HepG2 (cell line): ENCODE data around the gene MCF2L. TPM values are rescaled to one million over a fixed set of nuclear protein-coding genes. Genes with fewer than 3 reads are reported as not detected.

Experiments
- GABPB1 ChIP-seq: IDR thresholded peaks from 2 replicates; pipeline ENCODE4 v1.6.1; 2016; ENCODE audit warnings: mild to moderate bottlenecking, missing genetic modification reagents, moderate library complexity, missing compliant biosample characterization
- KDM5B ChIP-seq: sonication (generic); formaldehyde crosslinking; IDR thresholded peaks from 2 replicates; pipeline ENCODE4 v1.4.0; 2020; ENCODE audit warnings: missing genetic modification reagents, mild to moderate bottlenecking, borderline replicate concordance
- NAIF1 ChIP-seq: sonication (generic); formaldehyde crosslinking; IDR thresholded peaks from 2 replicates; pipeline ENCODE4 v1.5.0; 2020; ENCODE audit warnings: mild to moderate bottlenecking, missing genetic modification reagents, borderline replicate concordance
- NCOA1 ChIP-seq: sonication (generic); formaldehyde crosslinking; IDR thresholded peaks from 2 replicates; pipeline ENCODE4 v1.9.0; 2021; ENCODE audit warnings: missing genetic modification reagents
- SNRNP70 ChIP-seq: fragments of 200-400 bp; formaldehyde crosslinking; IDR thresholded peaks from 2 replicates; pipeline ENCODE4 v1.6.1; 2017; ENCODE audit warnings: mild to moderate bottlenecking, low read depth, low read length, moderate library complexity
- TAF15 ChIP-seq: fragments of 200-400 bp; formaldehyde crosslinking; IDR thresholded peaks from one replicate; pipeline ENCODE4 v1.6.1; 2018; ENCODE audit warnings: mild to moderate bottlenecking, low read depth, low read length; ENCODE audit not compliant: poor library complexity, severe bottlenecking
- ZBTB1 ChIP-seq: sonication (generic); formaldehyde crosslinking; IDR thresholded peaks from 2 replicates; pipeline ENCODE4 v1.4.0; 2020; ENCODE audit warnings: missing genetic modification reagents, borderline replicate concordance
- ZNF251 ChIP-seq: sonication (generic); formaldehyde crosslinking; IDR thresholded peaks from 2 replicates; pipeline ENCODE4 v1.9.0; 2021; ENCODE audit warnings: mild to moderate bottlenecking, missing genetic modification reagents
- ZNF253 ChIP-seq: sonication (generic); formaldehyde crosslinking; IDR thresholded peaks from 2 replicates; pipeline ENCODE4 v1.8.0; 2022; ENCODE audit warnings: mild to moderate bottlenecking, missing genetic modification reagents, borderline replicate concordance
- ZNF451 ChIP-seq: sonication (generic); formaldehyde crosslinking; IDR thresholded peaks from 2 replicates; pipeline ENCODE4 v1.5.0; 2020; ENCODE audit warnings: mild to moderate bottlenecking, missing genetic modification reagents
- ZNF496 ChIP-seq: sonication (generic); formaldehyde crosslinking; IDR thresholded peaks from 2 replicates; pipeline ENCODE4 v1.8.1; 2023; ENCODE audit warnings: mild to moderate bottlenecking, moderate library complexity, missing genetic modification reagents; ENCODE audit not compliant: insufficient replicate concordance
- ZNF558 ChIP-seq: sonication (generic); formaldehyde crosslinking; IDR thresholded peaks from 2 replicates; pipeline ENCODE4 v1.9.0; 2022; ENCODE audit warnings: mild to moderate bottlenecking, missing genetic modification reagents, borderline replicate concordance
- polyA plus RNA-seq, 8 experiments: library from polyadenylated mRNA; depleted of rRNA in 3 of 8; stranded (reverse) in 7 of 8; unstranded in 1 of 8; fragments of >200 nt; fragmentation: Illumina TruSeq in 4 of 8; extraction: Trizol in 4 of 8; gene quantifications; 2 replicates each; pipeline versions ENCODE4 v1.2.1 to v1.2.3, GENCODE V29; 2011 to 2016; ENCODE audit warnings: low read depth in 4 of 8, missing spikeins in 1 of 8, mixed read lengths in 1 of 8; ENCODE audit not compliant: insufficient read depth in 1 of 8
- total RNA-seq, 5 experiments: library from RNA; depleted of rRNA; stranded (reverse); fragments of >200 nt; fragmentation: Illumina TruSeq; extraction: Trizol; gene quantifications; 2 replicates each; pipeline ENCODE4 v1.2.3, GENCODE V29; 2016; ENCODE audit warnings: low read depth in 1 of 5
- TF ChIP-seq, protein P1 (sequence below): sonication (generic); formaldehyde crosslinking; IDR thresholded peaks from 2 replicates; pipeline ENCODE4 v1.5.0; 2020; ENCODE audit warnings: missing genetic modification reagents
- TF ChIP-seq, protein P2 (sequence below), 2 experiments: sonication (generic) in 1 of 2; formaldehyde crosslinking in 1 of 2; IDR thresholded peaks; 2 replicates each; pipeline versions ENCODE4 v1.6.1 to v1.9.0; 2014 to 2022; ENCODE audit warnings: antibody characterized with exemption in 1 of 2, borderline replicate concordance in 1 of 2, inconsistent platforms in 1 of 2, low read depth in 1 of 2, missing genetic modification reagents in 1 of 2
- TF ChIP-seq, protein P3 (sequence below): sonication (generic); formaldehyde crosslinking; IDR thresholded peaks from 2 replicates; pipeline ENCODE4 v1.5.0; 2020; ENCODE audit warnings: missing genetic modification reagents
- TF ChIP-seq, protein P4 (sequence below): sonication (generic); formaldehyde crosslinking; IDR thresholded peaks from 2 replicates; pipeline ENCODE4 v1.4.0; 2020; ENCODE audit warnings: mild to moderate bottlenecking, low read depth, missing genetic modification reagents

MCF2L gene
- total and polyA plus RNA-seq, 2 of the 13 experiments (the other 11 are each of a cell fraction or from before 2014, with no cell fraction given), result 19.4 to 28.4 TPM

DNA sequence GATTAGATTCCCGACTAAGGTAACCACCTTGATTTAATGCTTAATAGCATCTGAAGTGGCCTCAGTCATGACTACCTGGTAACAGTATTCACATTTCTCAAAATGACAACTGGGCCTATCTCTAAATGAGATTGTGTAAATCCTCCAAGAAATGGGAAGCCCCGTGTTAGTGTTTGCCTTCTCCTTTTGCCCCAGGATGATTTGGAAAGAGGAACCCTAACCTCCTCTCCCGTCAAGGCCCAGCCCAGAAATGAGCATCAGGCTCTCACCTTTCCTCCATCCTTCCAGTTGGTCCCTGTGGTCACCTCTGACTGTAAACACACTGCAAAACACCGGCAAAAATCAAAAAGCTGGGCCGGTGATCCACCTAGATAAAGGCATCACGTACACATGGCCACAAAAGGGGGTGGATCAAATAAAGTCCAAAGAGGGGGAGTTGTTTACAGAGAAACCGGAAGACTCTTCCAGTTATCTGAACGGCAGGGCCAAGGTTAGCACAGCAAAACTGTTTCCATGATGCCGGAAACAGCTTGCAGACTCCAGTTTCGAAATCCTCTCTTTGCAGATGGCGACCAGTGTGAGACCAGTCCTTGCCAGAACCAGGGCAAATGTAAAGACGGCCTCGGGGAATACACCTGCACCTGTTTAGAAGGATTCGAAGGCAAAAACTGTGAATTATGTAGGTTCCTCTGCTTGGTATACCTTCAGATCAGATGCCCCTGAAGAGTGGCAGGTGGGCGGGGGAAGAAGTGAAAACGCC, 170.0 kb downstream of the MCF2L start (continued):
- TF ChIP-seq, protein P1, sequence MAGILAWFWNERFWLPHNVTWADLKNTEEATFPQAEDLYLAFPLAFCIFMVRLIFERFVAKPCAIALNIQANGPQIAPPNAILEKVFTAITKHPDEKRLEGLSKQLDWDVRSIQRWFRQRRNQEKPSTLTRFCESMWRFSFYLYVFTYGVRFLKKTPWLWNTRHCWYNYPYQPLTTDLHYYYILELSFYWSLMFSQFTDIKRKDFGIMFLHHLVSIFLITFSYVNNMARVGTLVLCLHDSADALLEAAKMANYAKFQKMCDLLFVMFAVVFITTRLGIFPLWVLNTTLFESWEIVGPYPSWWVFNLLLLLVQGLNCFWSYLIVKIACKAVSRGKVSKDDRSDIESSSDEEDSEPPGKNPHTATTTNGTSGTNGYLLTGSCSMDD, result no peak
- TF ChIP-seq, protein P2, sequence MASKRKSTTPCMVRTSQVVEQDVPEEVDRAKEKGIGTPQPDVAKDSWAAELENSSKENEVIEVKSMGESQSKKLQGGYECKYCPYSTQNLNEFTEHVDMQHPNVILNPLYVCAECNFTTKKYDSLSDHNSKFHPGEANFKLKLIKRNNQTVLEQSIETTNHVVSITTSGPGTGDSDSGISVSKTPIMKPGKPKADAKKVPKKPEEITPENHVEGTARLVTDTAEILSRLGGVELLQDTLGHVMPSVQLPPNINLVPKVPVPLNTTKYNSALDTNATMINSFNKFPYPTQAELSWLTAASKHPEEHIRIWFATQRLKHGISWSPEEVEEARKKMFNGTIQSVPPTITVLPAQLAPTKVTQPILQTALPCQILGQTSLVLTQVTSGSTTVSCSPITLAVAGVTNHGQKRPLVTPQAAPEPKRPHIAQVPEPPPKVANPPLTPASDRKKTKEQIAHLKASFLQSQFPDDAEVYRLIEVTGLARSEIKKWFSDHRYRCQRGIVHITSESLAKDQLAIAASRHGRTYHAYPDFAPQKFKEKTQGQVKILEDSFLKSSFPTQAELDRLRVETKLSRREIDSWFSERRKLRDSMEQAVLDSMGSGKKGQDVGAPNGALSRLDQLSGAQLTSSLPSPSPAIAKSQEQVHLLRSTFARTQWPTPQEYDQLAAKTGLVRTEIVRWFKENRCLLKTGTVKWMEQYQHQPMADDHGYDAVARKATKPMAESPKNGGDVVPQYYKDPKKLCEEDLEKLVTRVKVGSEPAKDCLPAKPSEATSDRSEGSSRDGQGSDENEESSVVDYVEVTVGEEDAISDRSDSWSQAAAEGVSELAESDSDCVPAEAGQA (IDR thresholded peaks at IDR 0.05; ENCODE audit: low read depth), result peak; percentile 76
- TF ChIP-seq, protein P2 (CRISPR knock-in tag; IDR thresholded peaks at IDR 0.05; ENCODE audit: borderline replicate concordance), result no peak
- TF ChIP-seq ZNF558 (no peak; the same call in 1 of the 2 replicates), KDM5B (CRISPR knock-in tag) (peak; percentile 71; the same call in 1 of the 2 replicates), ZNF251 (no peak), GABPB1 (CRISPR knock-in tag) (peak; percentile 82), ZNF253 (no peak), NCOA1 (CRISPR knock-in tag) (peak; percentile 70; the same call in 1 of the 2 replicates), ZBTB1 (CRISPR knock-in tag) (no peak), ZNF496 (CRISPR knock-in tag) (no peak), SNRNP70 (no peak), ZNF451 (CRISPR knock-in tag) (peak; percentile 74; the same call in 1 of the 2 replicates), NAIF1 (CRISPR knock-in tag) (peak; percentile 78; the same call in 1 of the 2 replicates), TAF15 (no peak)
- TF ChIP-seq, protein P3, sequence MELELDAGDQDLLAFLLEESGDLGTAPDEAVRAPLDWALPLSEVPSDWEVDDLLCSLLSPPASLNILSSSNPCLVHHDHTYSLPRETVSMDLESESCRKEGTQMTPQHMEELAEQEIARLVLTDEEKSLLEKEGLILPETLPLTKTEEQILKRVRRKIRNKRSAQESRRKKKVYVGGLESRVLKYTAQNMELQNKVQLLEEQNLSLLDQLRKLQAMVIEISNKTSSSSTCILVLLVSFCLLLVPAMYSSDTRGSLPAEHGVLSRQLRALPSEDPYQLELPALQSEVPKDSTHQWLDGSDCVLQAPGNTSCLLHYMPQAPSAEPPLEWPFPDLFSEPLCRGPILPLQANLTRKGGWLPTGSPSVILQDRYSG (CRISPR knock-in tag), result no peak
- TF ChIP-seq, protein P4, sequence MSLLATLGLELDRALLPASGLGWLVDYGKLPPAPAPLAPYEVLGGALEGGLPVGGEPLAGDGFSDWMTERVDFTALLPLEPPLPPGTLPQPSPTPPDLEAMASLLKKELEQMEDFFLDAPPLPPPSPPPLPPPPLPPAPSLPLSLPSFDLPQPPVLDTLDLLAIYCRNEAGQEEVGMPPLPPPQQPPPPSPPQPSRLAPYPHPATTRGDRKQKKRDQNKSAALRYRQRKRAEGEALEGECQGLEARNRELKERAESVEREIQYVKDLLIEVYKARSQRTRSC (CRISPR knock-in tag), result no peak
